ENCODE results near the gene HCRTR2.

The HCRTR2 gene

DNA sequence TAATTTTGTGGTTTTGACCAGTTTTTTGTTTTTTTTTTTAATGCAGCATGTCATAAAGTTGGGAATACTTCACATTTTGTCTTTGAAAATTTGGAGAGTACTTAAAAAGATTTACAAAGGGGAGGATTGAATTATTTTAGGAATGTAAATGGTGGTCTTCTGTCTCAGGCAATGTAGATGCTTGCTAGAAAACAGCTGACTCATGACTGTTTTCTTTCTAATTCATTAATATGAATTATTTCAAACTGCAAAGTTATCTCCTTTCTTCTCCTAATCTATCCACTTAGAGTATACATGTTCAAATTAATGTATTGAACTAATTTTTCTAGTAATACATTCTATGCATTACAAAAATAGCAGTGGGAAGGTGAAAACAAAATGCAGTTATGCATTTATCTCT, 24.9 kb downstream of the HCRTR2 start:
- Histone ChIP-seq H3K36me3 (no peaks in the 10 kb centered on the region), H3K4me3 (no peak overlapping the region), H3K4me1 (no peaks in the 10 kb centered on the region), H3K27me3 (no peaks in the 10 kb centered on the region), H3K9me3 (no peaks in the 10 kb centered on the region), H3K27ac (no peak overlapping the region)
- TF ChIP-seq CTCF (IDR thresholded peaks at IDR 0.05) = no peak
- DNase-seq = no peak
- intact Hi-C loops (cut with DNase I; ENCODE audit: low total_unique reads) = no loop called here

DNA sequence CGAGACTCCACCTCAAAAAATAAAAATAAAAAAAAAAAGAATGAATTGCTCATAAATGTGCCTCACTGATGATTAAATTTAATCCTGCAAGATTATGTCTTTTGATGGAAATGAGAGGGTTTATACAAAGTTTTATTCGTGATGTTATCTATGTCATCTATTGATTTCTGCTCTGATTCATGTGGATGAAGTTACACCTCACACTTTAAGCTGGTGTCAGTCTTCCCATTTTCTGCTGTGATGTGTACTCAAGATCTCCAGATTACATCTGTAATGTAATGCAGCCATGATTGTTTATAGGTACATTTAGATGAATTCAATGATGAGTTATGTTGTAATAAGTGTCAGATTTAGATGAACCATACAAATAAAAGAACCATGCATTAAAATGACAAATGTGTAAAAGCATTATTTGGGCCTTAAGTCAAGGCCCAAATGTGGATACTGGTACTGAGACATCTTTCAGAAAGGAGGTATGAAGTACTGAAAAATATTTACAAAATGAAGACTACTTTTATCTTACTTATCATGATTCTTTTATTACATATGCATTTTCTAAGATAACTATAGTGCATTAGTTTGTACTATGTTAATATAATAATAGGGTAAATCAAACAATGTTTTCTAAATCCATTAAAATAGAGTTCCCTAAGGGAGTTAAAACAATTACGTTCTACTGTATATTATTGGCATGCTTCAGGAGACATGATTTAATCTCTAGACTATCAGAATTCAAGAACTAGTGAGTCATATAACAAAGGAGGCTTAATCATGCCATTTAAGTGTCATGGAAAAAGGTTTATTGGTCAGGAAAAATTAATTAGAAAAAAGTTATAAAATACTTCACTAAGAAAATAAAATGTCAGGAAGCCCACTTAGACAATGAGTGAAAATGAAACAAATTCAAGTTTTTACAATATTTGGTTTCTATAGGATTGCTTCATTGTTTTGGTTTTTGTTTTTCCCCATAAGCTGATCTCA, 34.5 kb downstream of the HCRTR2 start:
- no peak for TF ChIP-seq CTCF (IDR thresholded peaks at IDR 0.05)
- intact Hi-C loops (cut with DNase I; ENCODE audit: low total_unique reads) = no loop called here
- Histone ChIP-seq H3K9me3 (no peaks in the 10 kb centered on the region), H3K4me3 (no peak overlapping the region), H3K4me1 (no peaks in the 10 kb centered on the region), H3K27me3 (no peaks in the 10 kb centered on the region), H3K36me3 (no peaks in the 10 kb centered on the region), H3K27ac (no peak overlapping the region)
- no peak for DNase-seq

GRCh38 chr6:55210952-55211351, 36.6 kb downstream of the HCRTR2 start:
- no peak overlapping the region for H3K27ac ChIP-seq
- H3K27me3 ChIP-seq = no peaks in the 10 kb centered on the region
- no peak for TF ChIP-seq CTCF (IDR thresholded peaks at IDR 0.05)
- DNase-seq = no peak
- no peaks in the 10 kb centered on the region for H3K9me3 ChIP-seq
- no peaks in the 10 kb centered on the region for H3K4me1 ChIP-seq
- H3K36me3 ChIP-seq = no peaks in the 10 kb centered on the region
- H3K4me3 ChIP-seq = no peak overlapping the region
- intact Hi-C loops (cut with DNase I; ENCODE audit: low total_unique reads) = no loop called here

DNA sequence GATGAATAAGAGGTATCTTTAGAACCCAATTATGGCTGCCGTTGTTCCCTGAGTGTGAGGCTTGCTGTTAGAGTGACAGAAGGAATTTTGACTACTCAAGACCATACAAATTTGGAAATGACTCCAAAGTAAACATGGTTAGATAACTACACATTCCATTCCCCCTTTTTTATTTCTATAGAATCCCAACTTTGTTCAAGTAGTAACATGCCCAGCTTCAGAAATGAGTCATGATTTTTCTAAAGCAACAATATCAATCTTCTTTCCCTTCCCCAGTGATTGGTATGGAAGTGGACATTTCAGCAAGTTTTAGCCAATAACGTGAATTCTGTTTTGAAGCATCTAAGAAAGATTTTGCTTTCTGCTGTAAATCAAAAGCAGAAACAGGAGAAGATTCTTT, 37.8 kb downstream of the HCRTR2 start:
- H3K4me1 ChIP-seq = no peaks in the 10 kb centered on the region
- intact Hi-C loops (cut with DNase I; ENCODE audit: low total_unique reads) = no loop called here
- H3K4me3 ChIP-seq = no peak overlapping the region
- H3K9me3 ChIP-seq = no peaks in the 10 kb centered on the region
- DNase-seq = no peak
- no peaks in the 10 kb centered on the region for H3K27me3 ChIP-seq
- no peak overlapping the region for H3K27ac ChIP-seq
- no peaks in the 10 kb centered on the region for H3K36me3 ChIP-seq
- TF ChIP-seq CTCF (IDR thresholded peaks at IDR 0.05) = no peak

DNA sequence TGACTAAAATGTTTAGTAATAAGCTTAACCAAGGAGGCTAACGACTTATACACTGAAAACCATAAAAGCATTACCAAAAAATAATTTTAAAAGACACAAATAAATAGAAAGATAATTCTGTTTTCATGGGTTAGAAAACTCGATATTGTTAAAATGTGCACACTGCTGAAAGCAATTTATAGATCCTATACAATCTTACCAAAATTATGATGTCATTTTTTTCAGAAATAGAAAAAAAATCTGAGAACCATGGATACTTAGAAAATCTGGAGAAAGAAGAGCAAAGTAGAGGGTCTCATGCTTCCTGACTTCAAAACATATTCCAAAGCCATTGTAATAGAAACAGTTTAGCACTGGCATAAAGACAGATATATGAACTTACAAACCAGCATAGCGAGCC, 46.6 kb downstream of the HCRTR2 start:
- TF ChIP-seq CTCF (IDR thresholded peaks at IDR 0.05) = no peak
- Histone ChIP-seq H3K36me3 (no peaks in the 10 kb centered on the region), H3K4me3 (no peak overlapping the region), H3K27ac (no peak overlapping the region), H3K4me1 (no peaks in the 10 kb centered on the region), H3K9me3 (no peaks in the 10 kb centered on the region), H3K27me3 (no peaks in the 10 kb centered on the region)
- intact Hi-C loops (cut with DNase I; ENCODE audit: low total_unique reads) = no loop called here
- no peak for DNase-seq
